CD1c-positive myeloid dendritic cell (primary cell): ENCODE results near the gene GHRH.

Experiments
- DNase-seq: peaks from one replicate; pipeline ENCODE4 v3.0.0-alpha.2; 2016; ENCODE audit errors: extremely low spot score

Gene GHRH

DNA sequence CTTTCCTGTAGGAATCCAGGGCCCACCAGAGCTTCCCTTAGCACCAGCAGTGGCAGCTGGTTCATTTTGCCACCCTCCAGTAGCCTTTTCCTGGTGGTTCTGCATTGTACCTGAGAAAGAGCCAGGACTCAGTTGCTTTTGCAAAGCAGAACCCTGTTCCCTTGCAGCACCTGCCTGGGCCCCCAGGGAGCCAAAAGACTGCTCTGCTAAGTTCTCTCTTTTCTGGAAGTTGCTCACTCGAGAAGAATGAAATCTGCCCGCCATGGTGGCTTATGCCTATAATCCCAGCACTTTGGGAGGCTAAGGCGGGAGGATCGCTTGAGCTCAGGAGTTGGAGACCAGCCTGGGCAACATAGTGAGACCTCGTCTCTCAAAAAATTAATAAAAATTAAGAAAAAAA lies 24.0 kb downstream of the GHRH start:
- DNase-seq: no peak

DNA sequence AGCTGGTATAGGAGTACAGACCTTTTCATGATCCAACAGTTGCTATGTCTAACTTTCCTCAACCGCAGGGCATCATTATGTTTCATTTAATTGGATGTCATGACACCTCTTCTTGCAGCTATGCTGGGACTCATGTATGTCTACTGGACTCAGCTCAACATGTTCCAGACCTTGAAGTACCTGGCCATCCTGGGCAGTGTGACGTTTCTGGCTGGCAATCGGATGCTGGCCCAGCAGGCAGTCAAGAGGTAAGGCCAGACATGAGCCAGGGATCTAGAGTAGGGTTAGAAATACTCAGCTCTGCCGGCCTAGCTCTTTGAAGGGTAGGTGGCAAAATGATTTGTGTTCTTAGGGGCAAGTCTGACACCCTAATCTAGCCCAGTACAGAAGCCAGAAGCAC lies 25.2 kb downstream of the GHRH start:
- no peak for DNase-seq

DNA sequence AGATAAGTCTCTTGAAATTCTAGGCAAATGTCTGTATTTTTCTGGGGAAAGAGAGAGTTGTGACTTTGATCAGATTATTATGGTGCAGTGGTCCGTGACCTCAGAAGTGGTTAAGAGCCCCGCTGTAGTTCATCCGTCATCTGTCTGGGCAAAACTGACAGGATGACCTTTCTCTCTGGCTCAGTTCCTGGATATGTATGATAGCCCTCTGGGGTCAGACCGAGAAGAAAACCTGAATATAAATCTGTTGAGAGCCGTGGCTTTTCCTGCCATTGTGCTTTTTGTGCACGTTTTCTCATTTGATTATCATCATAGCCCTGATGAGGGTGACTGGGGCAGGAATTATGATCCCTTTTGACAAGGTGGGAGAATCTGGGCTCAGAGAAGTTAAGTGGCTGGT lies 26.5 kb downstream of the GHRH start:
- DNase-seq: no peak

DNA sequence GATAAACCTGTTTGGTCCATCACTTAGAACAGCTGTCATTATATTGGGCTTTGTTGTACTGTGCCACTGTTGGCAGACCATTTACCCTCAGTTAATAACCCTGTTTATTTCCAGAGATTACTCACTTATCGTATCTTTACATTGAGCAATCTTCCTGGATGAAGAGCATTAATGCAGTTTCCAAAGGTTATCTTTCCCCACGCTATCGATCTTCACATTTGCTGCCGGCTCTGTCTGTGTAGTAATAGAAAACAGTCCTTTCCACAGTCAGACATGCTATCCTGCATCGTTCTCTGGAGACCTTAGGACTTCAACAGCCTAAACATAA lies 27.4 kb downstream of the GHRH start:
- no peak for DNase-seq

DNA sequence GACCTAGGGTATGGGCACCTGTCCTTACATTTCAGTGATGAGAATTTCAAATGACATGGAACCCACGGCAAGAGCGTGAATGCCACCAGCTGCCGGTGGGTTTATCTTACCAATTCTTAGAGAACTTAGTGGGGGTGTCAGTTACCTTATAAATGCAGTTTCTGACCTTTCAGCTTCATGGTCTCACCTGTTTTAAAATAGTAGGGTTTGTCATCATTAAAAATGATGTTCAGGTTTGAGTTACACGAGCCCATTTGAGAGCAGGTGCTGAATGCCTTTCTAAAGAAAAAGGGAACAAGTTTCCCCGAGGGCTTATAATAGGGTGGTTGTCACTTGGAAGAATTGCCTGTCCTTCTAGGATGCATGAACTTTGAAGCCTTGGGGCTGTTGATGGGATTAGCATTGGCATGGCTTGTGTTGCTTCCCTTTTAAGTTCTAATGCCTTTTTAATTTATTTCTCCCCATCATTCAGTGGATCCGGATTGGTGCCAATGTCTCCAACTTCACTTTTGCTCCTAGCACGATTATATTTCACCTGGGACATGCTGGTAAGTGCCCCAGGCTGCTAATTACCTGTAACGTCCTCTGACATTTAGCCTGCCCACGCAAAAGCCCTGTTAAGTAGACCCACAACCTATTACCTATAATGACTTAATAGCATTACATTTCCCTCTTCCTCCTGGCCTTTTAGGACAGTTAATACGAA lies 27.9 kb downstream of the GHRH start:
- no peak for DNase-seq

DNA sequence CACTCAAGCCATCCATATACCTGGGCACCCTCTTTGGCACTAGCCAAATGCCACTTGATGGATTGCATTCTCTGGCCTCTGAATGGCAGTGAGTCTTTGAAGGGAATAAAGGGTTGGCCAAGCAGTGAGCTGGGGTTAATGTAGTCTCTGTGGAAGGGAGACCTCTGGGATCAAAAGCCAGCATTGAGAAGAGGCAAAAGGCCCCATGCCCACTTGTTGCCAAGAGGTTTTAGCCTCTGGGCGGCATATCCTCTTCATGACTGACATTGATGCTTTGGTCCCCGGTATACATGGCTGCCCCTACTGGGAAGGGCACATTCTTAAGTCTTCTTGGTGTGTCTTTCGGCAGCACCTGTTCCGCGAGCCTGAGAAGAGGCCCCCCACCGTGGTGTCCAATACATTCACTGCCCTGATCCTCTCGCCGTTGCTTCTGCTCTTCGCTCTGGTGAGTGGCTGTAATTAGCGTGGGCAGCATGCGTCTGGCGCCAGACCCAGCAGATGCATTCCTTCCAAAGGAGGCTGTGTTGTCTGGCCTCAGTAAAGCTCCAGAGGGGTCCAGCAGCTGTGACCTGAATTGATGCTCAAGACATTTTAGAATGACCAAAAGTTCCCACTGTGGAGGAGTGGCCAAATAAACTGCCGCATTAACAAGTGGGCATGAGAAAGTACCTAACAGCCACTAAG lies 29.5 kb downstream of the GHRH start:
- no peak for DNase-seq

DNA sequence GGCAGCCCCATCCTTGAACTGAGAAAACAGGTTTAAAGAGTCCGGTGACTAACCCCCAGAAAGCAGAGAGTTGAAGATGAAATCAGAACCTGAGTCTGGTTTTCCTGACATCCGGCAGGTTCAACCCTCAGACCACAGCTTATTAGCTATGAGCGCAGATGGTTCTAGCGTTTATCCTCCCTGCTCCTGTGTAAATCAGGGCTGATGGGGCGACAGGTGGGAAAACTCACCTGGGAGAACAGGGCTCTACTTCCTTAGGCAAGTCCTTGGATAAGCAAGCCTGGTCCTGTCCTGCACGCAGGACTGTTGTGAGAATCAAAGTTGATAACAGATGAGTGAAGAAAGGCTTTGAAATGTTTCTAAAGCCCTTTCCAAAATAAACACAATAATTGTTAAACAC lies 31.4 kb downstream of the GHRH start:
- DNase-seq: no peak

DNA sequence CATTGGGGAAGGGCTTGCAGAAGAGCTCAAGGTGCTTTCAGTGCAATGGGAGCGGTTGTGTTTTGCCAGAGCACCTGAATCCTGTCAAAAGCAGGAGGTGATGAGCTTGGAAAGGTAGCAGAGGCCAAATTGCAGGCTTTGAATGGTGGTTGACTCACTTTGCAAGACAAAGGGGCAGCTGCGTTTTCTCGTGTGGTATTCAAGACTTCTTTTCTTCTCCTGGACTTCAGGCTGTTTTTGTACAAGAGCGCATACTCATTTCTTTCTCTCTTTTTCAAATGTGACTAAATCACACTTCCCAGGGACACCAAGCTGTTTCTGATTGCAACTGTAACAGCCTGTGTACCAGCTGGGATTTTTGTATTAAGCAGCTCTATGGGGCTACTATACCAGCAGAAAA lies 32.3 kb downstream of the GHRH start:
- no peak for DNase-seq

DNA sequence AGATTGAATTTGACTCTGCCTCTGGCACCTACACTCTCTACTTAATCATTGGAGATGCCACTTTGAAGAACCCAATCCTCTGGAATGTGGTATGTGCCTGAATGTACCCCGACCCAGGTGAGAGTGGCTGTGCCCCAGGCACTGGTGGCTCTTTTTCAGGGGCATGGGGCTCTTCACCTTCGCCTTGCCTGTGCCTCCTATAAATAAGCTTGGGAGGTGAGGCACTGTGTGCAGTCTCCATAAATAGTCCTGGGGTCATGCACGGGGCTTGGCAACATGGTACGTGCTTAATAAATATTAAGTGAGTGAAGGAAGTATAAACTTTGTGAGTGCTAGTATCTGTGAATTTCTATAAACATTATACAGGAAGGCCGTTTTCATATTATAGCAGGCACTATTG lies 33.0 kb downstream of the GHRH start:
- no peak for DNase-seq

DNA sequence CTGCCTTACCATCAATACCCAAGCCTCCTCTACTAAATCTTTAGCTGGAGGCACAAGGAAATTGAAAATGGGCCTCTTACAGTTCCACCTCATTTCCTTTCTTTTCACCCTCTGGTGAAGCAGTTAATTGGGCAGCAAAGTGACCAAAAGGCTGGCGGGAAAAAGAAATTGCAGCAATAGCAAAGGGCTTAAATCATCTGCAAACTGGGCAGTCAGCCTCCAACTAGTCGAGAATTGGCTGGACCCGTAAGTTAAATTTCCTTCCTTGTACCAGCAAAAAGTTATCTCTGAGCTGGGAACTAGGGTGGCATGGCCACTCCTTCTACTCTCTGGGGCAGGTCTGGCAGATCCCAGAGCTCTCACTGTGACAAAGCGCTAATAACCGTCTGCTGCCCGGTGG lies 33.5 kb downstream of the GHRH start:
- DNase-seq: no peak

DNA sequence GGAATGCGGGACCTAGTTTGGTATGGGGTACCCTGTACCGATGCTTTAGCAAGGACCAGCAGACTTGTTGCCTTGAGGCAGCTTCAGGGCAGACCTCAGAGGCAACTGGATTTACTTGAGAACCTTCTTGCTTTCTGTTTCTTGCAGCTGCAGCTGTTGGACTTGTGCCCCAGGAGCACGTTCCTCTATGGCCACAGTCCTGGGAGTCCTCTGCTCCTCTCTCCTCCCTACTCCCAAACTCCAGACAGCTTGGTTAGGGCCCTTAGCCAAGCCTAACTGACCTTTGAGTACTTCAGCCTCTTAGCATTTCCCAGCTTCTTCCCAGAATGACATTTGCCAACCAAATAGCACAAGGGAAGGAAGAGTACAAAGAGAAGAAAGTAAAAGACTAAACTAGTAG lies 34.7 kb downstream of the GHRH start:
- no peak for DNase-seq

DNA sequence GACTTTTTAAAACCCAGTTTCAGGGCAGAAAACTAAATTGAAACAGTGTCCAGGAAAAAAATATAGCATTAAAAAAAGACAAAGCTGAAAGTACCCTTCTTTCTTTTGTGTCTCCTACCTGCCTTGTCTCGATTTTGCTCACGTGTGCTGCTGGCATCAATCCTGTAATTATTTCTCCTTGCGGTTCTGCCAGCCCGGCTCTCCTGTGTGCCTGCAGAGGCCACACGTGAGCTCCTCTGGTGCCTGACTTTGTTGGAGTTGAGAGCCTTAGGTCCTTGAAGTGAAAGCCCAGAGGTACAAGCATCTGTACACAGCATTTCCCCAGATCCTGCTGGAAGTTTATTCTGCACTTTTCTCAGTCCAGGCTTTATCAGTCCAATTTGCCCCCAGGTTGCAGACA lies 36.5 kb downstream of the GHRH start:
- no peak for DNase-seq

DNA sequence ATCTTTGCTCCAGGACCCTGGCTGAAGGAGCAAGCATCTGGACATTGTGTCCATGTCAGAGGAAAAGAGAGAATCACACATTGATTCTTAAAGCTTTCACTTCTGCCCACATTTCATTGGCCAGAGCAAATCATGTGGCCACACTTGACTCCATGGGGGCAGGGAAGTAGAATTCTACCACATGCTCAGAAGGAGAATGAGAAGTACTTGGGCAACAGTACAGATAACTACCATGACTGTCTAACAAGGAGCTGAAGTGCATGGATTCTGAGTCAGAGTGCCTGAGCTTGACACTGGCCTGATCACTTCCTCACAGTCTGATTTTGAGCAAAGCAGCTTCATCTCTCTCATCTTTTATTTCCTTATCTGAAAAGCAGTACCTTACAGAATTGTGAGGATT lies 38.6 kb downstream of the GHRH start:
- peak; percentile 92 for DNase-seq

DNA sequence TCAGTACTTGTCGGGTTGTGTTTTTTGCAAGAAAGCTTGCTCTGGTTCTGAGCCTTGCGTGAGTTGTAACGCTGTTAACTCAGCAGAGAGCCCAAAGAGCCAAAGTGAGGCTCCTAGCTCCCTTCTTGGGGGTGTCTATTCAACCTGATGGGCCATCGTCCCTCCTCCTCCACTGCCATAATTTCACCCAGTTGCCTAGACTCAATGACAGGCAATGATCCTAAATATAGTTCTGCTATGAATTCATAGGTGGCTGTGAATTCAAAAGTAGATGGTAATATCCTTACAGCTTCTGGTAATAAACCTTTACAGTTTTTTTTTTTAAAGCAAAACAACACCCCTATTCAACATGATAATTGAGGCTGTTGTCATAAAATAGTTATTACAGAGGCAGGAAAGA lies 39.5 kb downstream of the GHRH start:
- DNase-seq: no peak

DNA sequence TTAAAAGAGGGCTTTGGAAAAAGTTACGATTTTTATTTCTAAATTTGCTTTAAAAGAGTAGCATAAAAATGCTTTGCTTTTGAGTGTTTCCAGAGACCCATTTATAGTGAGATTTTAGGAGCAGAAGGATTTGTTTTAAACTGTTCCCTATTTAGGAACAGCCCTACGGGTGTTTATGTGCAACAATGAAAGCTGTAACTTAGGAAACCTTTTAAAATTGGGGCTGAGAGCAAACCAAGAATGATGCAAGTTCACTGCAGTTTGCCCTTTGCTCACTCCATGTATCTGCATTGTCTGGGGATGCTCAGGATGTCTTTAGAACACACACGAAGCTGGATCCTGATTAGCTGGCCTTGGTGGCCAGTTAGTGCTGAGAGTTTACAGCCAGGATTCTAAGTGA lies 40.9 kb downstream of the GHRH start:
- DNase-seq: no peak

DNA sequence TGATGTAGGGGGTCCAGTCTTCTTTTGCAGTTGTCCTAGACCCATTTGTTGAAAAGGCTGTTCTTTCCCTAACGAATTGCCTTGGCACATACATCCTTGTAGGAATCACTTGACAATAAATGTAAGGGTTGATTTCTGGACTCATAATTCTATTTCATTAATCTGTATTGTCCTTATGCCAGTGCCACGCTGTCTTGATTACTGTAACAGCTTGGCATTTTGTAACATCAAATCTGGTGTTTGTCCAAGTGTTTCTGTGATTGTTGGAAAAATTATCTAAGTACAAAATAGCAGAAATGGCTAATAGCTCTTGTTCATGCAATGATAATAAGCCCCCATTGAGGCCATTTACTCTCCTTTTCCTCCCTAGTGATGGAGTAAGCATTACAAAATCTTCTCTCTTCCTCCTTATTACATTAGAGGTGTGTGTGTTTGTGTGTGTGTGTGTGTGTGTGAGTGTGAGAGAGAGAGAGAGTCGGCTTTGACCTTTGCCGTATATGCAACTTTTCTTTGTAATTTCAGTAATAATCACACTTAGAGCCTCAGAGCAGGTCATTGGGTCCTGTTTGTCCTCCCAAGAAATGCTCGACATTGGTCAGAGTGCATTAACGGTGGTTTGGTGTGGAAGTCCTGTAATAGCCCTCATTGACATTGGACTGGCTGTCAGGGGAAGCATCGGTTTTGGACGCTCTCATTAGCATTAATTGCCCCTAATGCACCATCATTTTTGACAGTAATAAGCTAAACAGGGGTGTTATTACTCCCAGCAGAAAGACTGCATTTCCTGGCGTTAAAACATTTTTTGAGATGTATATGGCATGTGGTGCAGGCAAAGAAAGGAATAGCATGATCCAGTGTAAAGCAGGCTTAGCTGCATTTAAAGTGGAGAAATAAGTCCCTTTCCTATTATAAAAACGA lies 41.6 kb downstream of the GHRH start:
- DNase-seq: no peak

DNA sequence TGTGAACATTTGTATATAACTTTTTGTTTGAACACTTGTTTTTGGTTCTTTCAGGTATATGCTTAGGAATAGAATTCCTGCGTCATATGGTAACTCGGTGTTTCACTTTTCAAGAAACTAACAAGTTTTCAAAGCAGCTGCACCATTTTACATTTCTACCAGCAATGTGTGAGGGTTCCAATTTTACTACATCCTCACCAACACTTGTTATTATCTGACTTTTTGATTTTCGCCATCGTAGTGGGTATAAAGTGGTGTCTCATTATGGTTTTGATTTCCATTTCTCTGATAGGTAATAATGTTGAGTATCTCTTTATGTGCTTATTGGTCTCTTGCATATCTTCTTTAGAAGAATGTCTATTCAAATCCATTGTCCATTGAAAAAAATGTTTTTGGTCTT lies 42.6 kb downstream of the GHRH start:
- no peak for DNase-seq

DNA sequence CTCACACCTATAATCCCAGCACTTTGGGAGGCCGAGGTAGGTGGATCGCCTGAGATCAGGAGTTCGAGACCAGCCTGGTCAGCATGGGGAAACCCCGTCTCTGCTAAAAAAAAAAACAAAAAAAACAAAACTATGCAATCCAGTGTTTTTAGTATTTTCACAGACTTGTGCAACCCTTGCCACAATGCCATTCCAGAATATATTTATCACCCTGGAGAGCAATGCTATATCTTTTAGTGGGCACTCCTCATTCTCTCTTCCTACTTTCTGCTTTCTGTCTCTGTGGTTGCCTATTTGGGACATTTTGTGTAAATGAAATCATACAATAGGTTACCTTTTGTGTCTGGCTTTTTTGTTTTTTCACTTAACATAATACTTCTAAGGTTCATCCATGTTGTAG lies 43.2 kb downstream of the GHRH start:
- no peak for DNase-seq

DNA sequence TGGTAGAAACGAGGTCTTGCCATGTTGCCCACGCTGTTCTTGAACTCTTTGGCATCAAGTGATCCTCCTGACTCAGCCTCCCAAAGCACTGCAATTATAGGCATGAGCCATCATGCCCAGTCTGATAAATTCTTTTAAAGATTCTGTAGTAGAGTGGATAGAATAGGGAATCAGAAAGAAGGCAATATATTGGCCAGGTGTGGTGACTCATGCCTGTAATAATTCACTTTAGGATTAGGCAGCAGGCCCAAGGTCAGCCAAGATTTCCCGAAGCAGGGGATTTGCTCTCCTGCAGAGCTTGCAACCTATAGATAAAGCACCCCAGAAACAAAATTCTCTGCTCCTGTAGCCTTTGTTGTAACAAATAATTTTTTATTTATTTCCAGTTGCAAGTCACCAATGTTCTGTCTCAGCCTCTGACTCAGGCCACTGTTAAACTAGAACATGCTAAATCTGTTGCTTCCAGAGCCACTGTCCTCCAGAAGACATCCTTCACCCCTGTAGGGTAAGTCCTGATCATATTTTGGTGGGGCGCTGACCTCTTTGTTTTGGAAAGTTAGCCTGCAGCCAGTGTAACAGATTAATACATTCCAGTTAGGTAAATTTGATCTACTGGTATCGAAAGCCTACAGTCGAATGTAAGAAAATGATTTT lies 51.8 kb downstream of the GHRH start:
- DNase-seq: no peak

DNA sequence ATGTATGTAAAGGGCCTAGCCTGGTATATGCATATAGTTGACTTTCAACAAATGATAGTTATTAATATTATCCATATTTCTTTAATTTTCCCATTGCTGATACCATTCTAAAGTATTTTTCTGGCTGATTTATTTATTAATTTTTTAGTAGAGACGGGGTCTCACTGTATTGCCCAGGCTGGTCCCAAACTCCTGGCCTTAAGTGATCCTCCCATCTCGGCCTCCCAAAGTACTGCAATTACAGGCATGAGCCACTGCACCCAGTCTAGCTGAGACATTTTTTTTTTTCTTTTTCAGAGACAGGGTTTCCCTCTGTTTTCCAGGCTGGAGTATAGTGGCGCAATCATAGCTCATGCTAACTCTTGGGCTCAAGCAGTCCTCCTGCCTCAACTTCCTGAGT lies 52.4 kb downstream of the GHRH start:
- no peak for DNase-seq

DNA sequence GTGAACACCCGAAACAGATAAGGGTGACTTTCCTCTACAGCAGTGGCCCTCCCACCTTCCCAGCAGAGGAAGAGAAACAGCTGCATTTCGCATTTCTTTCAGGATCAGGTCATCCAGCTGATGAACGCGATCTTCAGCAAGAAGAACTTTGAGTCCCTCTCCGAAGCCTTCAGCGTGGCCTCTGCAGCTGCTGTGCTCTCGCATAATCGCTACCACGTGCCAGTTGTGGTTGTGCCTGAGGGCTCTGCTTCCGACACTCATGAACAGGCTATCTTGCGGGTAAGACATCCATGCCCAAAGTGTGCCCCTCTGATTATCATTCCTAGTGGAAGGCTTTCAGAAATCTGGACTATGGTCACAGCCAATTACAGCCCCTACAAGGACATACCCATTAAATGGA lies 54.4 kb downstream of the GHRH start:
- no peak for DNase-seq

DNA sequence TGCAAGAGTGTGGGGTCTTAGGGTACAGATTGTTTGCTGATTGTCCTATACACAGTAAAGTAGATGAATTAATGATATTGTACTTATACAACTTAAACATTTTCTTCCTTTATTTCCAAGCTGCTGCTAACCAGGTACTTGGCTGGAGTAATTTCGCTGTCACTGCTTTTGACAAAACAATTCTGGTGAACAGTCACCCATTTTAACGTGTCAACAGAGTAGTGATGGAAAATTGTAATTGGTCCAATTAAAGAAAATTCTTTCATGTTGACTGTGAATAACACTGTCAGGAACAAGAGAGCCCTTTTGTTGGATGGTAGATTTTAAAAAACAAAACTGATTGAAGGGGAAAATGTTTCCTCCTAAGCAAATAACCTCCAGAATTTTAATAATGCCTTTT lies 55.8 kb downstream of the GHRH start:
- no peak for DNase-seq

DNA sequence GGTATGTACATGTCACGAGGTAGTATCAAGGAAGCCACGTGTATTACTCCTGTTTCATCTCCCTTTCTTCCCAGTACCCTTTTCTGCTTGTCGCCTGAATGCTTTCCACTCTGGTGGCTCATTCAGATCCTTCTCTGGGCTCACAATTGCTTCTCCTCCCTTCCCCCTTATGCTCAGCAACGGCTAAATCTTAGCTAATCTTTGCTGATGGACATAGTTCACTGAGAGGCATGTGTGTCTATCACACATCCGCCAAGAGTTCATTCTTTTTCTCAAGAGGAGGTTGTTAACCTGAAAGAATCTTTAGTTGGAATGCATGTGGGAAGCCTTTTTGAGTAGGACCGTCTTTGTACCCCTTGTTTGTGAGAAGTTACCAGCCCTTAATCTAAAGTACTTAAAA lies 56.5 kb downstream of the GHRH start:
- no peak for DNase-seq
